SKM-1 treated with dmso at 0.1 percent for 144 hours (cell line): Measurements from ENCODE around the gene CLDN9.
A peak's percentile ranks its signal among the peaks of the same experiment; 100 is the strongest.

Experiments used
- DNase-seq: peaks from one replicate; lab custom pipeline; 2025; ENCODE audit not compliant: unreplicated experiment; lab: John Stamatoyannopoulos, UW

Gene CLDN9, protein sequence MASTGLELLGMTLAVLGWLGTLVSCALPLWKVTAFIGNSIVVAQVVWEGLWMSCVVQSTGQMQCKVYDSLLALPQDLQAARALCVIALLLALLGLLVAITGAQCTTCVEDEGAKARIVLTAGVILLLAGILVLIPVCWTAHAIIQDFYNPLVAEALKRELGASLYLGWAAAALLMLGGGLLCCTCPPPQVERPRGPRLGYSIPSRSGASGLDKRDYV

DNA sequence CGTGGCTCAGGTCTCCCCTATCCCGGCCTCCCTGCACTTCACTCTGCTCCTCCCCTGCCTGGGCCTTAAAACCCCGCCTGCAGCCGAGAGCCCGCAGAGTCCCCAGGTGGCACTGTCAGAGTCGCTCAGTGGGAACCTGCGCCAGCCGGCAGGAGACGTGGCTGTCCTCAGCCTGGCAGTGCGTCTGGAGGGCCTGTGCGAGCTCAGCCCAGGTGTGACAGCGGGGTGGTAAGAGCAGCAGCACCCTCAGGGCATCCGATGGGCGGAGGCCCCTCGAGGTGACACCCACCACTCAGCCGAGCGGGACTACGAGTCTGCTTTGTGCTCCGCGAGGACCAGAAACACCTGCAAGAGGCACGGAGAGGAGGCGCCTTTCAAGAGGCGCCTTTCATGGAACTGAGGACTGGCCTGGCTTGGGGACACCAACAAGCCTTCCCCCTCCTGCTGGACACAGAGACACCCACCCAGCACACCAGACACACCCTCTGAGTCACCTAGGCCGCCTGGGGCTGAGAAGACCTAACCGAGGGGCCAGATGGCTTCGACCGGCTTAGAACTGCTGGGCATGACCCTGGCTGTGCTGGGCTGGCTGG is at the start of gene CLDN9:
CLDN9 (plus strand) TSS at position 96 of the 593 bp plus-strand sequence; CDS start at position 536, 440 bp downstream.
- DNase-seq = no peak

DNA sequence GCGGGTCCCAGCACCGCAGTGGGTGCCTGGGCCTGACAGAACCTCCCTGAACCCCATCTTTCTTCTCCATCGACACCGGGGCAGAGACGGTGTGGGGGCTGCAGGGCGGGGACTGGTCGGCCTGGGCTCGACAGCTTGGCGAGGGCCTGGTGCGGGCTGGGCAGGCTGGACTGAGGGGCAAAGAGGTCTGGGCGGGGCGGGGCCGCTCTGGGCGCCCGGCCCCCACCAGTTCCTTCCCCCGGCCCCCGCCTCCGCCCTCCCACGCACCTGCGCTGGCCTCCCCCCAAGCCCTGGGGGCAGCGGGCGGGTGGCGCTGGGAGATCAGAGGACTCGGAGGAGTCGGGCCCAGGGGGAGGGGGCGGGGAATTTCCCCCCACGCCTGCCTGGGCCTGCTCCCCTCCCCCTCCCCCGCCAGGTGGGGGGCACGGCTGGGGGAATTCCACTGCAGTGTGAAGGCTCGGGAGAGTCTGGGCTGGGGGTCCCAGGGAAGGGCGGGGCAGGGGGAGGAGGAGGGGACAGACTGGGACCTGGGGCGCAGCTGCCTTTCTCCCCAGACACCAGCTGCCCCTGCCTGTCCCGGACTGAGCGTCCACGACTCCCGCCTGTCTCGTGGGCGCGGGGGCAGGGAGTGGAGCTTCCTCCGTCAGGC is 49.5 kb upstream of the CLDN9 start:
- DNase-seq = no peak

DNA sequence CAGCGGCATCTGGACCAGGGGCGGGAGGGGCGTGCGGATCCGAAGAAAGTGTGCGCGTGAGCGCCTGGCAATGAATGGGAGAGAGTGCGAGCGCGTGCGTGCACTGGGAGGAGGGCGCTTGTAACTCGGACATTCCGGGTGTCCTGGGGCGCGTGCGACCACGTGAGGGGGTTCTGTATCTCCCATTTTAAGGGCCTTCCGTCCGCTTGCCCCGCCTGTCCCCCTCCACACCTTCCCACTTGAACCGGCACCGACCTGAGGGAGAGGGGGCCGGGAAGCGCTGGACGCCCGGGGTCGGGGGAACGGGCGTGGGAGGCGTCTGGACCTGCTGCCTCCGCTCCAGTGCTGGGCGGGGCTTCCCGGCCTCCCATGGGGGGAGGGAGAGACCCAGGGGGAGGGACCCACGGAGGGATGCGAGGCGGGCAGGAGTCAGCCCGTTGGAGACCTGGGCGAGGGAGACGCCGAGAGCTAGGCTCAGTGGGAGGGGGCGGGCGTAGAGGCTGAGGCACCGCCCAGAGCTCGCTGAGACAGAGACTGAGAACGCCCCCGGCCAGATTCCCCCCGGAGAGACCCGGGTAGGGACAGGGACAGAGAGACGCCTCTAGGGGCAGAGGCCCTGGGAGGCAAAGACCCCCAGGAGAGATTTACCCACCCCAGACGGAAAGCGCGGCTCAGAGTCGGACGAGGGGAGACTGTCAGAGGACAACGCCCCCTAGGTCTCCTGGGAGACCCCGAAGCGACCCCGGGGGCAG is 48.8 kb upstream of the CLDN9 start, which contains the start of gene KREMEN2:
KREMEN2 (plus strand) TSS at position 553 of the 752 bp plus-strand sequence. CDS start 246 bp downstream, outside the sequence.
- DNase-seq = peak; percentile 53

DNA sequence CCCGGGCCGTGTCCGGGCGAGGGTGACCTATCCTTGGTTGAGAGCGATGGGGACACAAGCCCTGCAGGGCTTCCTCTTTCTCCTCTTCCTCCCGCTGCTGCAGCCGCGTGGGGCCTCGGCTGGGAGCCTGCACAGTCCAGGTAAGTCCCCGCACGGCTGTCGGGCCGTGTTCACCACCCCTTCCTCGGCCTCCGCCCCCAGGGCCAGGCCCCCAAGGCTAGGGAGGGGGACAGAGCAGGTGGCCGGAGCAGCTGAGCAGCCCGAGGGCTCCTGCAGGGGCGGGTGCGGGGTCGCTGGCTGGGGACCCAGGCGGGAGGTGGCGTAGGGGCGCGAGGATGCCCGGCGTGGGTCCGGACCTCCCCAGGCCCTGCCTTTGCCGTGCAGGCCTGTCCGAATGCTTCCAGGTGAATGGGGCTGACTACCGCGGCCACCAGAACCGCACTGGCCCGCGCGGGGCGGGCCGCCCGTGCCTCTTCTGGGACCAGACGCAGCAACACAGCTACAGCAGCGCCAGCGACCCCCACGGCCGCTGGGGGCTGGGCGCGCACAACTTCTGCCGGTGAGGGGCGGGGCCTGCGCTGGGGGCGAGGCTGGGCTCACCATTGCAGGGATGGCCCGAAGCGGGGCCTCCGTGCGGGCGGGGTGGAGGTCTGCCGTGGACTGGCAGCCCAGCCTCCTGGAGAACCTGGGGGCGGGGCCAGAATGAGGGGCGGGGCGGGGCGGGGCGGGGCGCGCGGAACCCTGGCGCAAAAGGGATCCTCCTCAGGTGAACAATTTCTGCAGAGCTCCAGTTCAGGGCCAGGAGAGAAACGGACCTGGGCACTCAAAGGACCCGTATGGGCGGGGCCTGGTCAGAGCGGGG is 48.0 kb upstream of the CLDN9 start:
- peak; percentile 84 for DNase-seq

DNA sequence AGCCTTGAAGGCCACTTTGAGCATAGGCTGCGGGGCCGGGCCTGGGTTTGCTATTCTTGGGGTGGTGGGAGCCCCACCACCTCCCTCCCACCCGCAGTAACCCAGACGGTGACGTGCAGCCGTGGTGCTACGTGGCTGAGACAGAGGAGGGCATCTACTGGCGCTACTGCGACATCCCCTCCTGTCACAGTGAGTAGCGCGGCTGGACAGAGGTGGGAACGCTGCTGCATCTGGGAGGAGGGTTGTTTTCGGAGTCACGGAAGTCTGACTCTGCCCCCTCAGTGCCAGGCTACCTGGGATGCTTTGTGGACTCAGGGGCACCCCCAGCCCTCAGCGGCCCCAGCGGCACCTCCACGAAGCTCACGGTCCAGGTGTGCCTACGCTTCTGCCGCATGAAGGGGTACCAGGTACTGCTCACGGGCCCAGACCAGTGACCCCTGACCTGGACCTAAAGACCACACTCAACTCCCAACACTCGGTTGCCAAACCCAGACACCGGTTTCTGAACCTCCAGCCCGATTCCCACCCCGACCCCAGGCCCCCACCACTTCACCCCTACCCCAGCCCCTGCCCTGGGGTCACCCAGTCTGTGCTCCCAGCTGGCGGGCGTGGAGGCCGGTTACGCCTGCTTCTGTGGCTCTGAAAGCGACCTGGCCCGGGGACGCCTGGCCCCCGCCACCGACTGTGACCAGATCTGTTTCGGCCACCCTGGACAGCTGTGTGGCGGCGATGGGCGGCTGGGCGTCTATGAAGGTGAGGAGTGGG is 46.5 kb upstream of the CLDN9 start:
- DNase-seq = no peak

DNA sequence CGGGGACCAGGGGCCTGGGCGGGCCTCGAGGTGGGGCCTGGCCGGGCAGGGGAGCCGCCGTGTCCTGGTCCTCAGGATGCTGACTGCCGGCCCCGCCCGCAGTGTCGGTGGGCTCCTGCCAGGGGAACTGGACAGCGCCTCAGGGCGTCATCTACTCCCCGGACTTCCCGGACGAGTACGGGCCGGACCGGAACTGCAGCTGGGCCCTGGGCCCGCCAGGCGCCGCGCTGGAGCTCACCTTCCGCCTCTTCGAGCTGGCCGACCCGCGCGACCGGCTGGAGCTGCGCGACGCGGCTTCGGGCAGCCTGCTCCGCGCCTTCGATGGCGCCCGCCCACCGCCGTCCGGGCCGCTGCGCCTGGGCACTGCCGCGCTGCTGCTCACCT is 45.9 kb upstream of the CLDN9 start:
- no peak for DNase-seq

DNA sequence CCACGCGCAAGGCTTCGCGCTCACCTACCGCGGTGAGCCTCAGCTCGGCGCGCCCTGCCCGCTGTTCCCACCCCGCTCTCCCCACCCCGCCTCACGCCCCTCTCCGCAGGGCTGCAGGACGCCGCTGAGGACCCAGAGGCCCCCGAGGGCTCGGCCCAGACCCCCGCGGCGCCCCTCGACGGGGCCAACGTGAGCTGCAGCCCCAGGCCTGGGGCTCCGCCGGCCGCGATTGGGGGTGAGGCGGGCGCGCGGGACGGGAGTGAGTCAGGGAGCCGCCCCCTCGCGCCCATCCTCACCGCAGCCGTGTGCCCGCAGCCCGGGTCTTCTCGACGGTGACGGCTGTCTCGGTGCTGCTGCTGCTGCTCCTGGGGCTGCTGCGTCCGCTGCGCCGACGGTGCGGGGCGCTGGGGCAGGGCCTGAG is 45.5 kb upstream of the CLDN9 start:
- DNase-seq = no peak

DNA sequence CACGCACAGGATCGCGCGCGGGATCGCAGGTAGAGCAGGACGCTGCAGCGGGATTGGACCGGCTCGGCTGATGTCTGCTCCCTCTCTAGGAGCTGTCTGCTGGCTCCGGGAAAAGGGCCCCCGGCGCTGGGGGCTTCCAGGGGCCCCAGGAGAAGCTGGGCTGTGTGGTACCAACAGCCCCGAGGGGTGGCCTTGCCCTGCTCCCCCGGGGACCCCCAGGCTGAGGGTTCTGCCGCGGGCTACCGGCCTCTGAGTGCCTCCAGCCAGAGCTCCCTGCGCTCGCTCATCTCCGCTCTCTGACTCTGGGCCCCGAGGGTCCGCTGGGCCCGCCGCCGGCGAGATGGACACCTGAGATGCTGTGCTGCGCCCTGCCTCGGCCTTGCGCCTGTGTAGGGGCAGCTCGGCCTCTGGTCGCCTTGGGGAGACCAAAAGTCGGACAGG is 45.0 kb upstream of the CLDN9 start:
- no peak for DNase-seq

DNA sequence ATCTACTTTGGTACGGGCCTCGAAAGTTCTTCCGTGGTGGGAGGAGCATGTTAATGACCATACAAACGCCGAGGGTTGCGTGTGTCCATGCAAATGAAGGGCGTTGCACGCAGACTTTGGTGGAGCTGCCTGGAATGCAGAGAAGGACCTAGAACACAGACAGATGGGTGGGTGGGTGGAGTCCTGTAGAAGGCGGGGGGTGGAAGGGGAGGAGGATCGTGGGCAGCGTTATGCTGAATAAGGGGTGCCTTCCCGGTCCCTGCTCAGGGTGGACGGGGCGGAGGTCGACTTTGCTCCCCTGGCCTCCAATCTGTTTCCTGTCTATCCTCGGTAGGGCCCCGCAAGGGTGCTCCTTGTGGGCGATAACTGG is 44.4 kb upstream of the CLDN9 start:
- DNase-seq = no peak

DNA sequence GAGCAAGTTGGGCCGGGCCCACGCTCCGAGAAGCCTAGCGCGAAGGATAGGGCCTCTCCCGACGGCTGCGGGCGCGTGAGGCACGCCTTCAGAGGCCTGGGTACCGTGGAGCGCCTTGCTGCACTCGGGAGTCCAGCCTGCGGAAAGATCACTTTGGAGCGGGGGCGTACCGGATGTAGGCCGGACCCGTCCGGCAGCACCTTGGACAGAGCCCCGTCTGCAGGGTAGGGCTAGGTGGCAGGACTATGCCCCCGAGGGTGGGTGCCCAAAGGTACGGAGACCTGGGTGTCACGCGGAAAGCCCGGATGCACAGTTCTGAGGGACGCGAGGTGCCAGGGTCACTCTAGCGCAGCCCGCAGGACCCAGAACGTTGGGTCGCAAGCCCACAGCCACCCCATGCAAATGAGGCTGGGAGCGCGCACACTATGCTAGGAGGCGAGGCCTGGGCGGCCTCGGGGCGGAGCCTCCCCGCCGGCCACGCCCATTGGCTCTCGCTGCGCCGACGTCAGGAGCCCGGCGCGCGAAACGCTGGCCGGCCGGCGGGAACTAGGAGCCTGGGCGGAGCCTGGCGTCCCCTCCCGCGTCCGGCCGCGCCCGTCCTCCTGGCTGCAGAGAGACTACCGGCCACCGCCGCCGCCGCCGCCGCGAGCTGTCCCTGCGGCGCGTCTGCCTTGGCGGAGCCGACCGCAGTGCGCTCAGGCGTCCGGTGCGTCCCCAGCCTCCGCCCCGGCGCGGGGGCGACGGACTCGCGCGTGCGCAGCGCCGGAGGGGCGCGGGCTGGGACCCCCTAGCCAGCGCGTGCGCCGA is 43.8 kb upstream of the CLDN9 start, which contains the start of gene PAQR4:
PAQR4 (plus strand) TSS at position 611 of the 807 bp plus-strand sequence. CDS start 327 bp downstream, outside the sequence.
- peak; percentile 79 for DNase-seq

DNA sequence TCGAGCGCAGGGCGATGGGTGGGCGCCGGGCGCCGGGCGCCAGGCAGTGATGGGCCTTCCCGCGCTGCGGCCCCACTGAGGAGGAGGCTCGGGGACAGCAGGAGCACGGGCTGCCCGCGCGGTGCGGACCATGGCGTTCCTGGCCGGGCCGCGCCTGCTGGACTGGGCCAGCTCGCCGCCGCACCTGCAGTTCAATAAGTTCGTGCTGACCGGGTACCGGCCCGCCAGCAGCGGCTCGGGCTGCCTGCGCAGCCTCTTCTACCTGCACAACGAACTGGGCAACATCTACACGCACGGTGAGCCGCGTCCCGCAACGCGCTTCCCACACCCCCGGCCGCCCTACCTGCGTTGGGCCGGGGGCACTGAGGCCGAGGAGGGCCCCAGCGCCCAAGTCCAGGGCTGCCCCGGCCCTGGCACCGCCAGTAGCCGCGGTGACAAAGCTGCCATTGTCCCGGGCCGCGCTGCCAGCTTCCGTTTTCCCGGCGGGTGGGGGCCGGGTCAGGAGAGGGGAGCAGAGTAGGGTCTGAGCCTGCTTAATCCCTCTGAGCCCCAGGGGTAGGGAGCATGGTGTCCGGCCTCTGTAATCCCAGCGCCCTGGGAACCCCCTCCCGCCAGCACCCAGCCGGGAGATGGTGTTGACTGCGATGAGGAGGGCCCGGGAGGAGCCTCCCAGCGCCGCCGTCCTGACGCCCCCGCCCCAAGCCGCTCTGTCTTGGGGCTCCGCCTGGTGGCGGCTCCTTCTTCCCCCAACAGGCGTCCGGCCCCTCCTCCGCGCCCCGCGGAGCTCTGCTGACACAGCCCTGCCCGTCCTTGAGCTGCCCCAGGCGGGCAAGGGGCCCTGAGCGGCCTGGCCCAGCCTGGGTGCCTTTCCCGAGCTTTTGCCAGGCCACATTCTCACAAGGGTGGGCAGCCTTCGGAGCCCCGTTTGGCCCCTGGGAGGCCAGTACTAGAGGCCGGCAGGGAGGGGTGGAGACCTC is 42.9 kb upstream of the CLDN9 start:
- peak; percentile 59 for DNase-seq

DNA sequence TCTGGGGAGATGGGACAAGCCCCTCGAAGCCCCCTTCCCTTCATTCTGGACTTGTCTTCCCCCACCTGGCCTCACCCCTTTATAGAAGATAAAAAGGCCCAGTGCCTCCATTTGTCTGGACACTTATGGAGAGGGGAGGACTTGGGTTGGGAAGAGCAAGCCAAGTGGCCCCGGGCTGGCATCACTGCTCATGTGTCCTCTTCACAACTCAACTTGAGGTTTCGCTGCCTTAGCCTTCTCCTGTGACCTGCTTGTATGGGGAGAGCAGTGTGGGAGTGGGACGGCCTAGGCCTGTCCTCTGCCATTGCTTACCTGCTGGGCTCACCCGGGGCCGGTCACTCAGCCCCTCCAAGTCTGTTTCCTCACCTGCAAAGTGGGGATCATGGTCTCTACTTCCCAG is 42.2 kb upstream of the CLDN9 start:
- no peak for DNase-seq

DNA sequence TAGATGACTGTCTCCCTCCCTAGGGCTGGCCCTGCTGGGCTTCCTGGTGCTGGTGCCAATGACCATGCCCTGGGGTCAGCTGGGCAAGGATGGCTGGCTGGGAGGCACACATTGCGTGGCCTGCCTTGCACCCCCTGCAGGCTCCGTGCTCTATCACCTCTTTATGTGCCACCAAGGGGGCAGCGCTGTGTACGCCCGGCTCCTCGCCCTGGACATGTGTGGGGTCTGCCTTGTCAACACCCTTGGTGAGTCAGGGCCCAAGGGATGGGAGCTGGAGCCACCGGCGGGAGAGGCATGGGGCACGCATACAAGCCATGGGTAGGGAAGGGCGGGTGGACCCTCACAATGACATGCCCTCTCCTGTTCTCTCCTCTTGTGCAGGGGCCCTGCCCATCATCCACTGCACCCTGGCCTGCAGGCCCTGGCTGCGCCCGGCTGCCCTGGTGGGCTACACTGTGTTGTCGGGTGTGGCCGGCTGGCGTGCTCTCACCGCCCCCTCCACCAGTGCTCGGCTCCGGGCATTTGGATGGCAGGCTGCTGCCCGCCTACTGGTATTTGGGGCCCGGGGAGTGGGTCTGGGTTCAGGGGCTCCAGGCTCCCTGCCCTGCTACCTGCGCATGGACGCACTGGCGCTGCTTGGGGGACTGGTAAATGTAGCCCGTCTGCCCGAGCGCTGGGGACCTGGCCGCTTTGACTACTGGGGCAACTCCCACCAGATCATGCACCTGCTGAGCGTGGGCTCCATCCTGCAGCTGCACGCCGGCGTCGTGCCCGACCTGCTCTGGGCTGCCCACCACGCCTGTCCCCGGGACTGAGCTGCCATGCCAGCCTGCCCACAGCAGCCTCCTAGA is 41.4 kb upstream of the CLDN9 start:
- DNase-seq = no peak

DNA sequence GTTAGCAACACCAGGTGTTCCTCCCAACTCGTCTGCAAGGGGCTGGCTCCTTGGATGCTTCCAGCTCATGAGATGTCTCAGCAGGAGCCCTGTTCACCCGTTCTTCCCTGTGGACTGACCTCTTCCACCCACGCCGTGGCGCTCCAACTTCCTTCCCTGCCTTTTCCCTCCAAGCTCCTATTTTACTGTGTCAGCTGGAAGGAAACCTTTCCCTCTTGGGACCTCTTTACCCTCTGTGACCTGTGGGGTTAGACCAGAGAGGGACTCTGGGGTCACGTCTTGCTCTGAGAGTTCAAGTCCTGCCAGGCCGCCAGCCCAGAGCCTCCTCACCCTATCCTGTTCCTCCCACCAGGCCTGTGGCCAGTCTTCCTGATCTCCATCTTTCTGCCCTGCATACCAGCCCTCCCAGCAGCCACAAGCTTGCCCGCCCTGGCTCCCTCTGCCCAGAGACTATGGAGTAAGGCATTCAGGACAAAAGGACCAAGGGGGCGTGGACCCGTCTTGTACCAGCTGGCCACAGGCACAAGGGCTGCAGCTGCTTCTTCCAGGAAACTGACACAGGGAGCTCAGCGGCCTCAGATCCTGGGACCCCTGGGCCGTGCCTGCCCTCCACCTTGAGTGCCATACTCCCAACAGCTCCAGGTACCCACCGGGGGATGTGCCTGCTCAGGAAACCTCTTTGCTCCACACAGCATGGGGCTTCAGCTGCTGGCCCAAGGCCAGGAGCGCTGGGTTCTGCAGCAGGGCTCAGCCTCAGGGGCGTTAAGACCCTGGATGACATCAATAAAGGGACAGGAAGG is 40.5 kb upstream of the CLDN9 start:
- DNase-seq = no peak

DNA sequence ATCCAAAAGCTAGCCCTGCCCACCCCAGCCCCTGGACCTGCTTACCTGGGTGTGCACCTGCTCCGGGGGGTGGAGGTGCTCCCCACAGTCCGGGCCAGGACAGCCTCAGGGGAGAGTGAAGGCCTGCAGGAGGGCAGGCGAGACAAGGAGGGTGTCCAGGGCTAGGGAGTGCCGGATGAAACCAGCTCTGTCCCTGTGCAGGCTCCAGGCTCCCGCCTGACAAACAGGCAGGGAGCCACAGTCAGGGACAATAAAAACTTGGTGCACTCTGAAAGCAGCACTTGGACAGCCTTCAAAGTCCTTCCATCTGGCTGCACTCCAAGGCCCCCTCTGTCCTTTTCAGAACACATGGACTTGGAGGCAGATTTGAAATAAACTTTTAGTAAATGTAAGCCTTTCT is 39.6 kb upstream of the CLDN9 start:
- DNase-seq = no peak
